ENCODE data around the gene DNAH2. TPM values are rescaled to one million over a fixed set of nuclear protein-coding genes. Genes with fewer than 3 reads are reported as not detected.

Gene DNAH2
- total RNA-seq, 1 experiment from 2014 or later: 0.17 TPM

- TF ChIP-seq TP53 (CRISPR knock-in tag; IDR thresholded peaks at IDR 0.05) (no peak), GABPB1 (CRISPR knock-in tag; IDR thresholded peaks at IDR 0.05) (peak; percentile 99)
- ChIA-PET CTCF (interaction anchor here (0.6 to 5.4 kb wide), 9 partner anchors 15 to 202 kb away, joined by 3 to 63 read pairs (median 3); partner anchors contain the start of genes CYB5D1, NAA38 and TMEM88), POLR2A (interaction anchor here (0.6 to 1.0 kb wide), 2 partner anchors 19 to 24 kb away, joined by 3 read pairs; partner anchors contain the start of gene NAA38)
- Mint-ChIP-seq H3K27ac (no peak overlapping the region), H3K9me3 (no peaks in the 10 kb centered on the region), H3K27me3 (ENCODE audit: low read depth) (peaks cover 48% of the 10 kb centered on the region), H3K4me3 (peak overlapping the region; percentile 93), H3K4me1 (peaks cover 43% of the 10 kb centered on the region), H3K36me3 (no peaks in the 10 kb centered on the region)
- DNase-seq (ENCODE audit: low spot score) (no peak), ATAC-seq (no peak)
Observed at GRCh38 chr17:7838090-7839075, 120.8 kb downstream of the DNAH2 start.

GRCh38 chr17:7839190-7839875 is 121.8 kb downstream of the DNAH2 start:
- POLR2A ChIA-PET: interaction anchor here (0.6 to 1.0 kb wide), 2 partner anchors 18 to 23 kb away, joined by 3 read pairs; partner anchors contain the start of gene NAA38
- DNase-seq (ENCODE audit: low spot score): no peak
- Mint-ChIP-seq H3K4me3 (no peak overlapping the region), H3K36me3 (no peaks in the 10 kb centered on the region), H3K27me3 (ENCODE audit: low read depth) (peaks cover 47% of the 10 kb centered on the region), H3K9me3 (no peaks in the 10 kb centered on the region), H3K27ac (no peak overlapping the region), H3K4me1 (peaks cover 40% of the 10 kb centered on the region)
- ATAC-seq: no peak
- CTCF ChIA-PET: interaction anchor here (1.2 to 1.3 kb wide), 2 partner anchors 123 to 149 kb away, joined by 3 read pairs; no protein-coding TSS in a partner anchor
- TF ChIP-seq KAT7 (CRISPR knock-in tag; IDR thresholded peaks at IDR 0.05; ENCODE audit: borderline replicate concordance) (no peak), ZNF425 (CRISPR knock-in tag; conservative IDR thresholded peaks at IDR 0.05) (no peak), NR3C1 (CRISPR knock-in tag; conservative IDR thresholded peaks at IDR 0.05; ENCODE audit: low read depth) (no peak), ATF6 (CRISPR knock-in tag; IDR thresholded peaks at IDR 0.05) (no peak), MYBL2 (CRISPR knock-in tag; IDR thresholded peaks at IDR 0.05) (no peak), GRHL2 (CRISPR knock-in tag; IDR thresholded peaks at IDR 0.05; ENCODE audit: insufficient replicate concordance, severe bottlenecking) (no peak), CBFB (CRISPR knock-in tag; IDR thresholded peaks at IDR 0.05; ENCODE audit: low read depth) (no peak), NR1H2 (CRISPR knock-in tag; IDR thresholded peaks at IDR 0.05) (no peak)

- ChIA-PET POLR2A (no interaction called here), CTCF (no interaction called here)
- Mint-ChIP-seq H3K4me3 (no peak overlapping the region), H3K27me3 (ENCODE audit: low read depth) (peaks cover 47% of the 10 kb centered on the region), H3K27ac (no peak overlapping the region), H3K9me3 (no peaks in the 10 kb centered on the region), H3K36me3 (no peaks in the 10 kb centered on the region), H3K4me1 (peaks cover 40% of the 10 kb centered on the region)
- no peak for ATAC-seq
- DNase-seq (ENCODE audit: low spot score): no peak
- TF ChIP-seq NFE2L1 (CRISPR knock-in tag; IDR thresholded peaks at IDR 0.05) (no peak), TEAD1 (CRISPR knock-in tag; IDR thresholded peaks at IDR 0.05) (no peak), E2F5 (CRISPR knock-in tag; IDR thresholded peaks at IDR 0.05) (no peak), ZNF671 (CRISPR knock-in tag; IDR thresholded peaks at IDR 0.05) (no peak), ZSCAN18 (CRISPR knock-in tag; IDR thresholded peaks at IDR 0.05) (no peak), ZNF425 (CRISPR knock-in tag; conservative IDR thresholded peaks at IDR 0.05) (no peak), ETV6 (CRISPR knock-in tag; IDR thresholded peaks at IDR 0.05) (no peak), MLX (CRISPR knock-in tag; IDR thresholded peaks at IDR 0.05) (no peak), GABPB1 (CRISPR knock-in tag; IDR thresholded peaks at IDR 0.05) (no peak), TEAD4 (CRISPR knock-in tag; IDR thresholded peaks at IDR 0.05) (no peak), IRF1 (CRISPR knock-in tag; IDR thresholded peaks at IDR 0.05) (no peak)
Observed at GRCh38 chr17:7839876-7840261, 122.3 kb downstream of the DNAH2 start.
